ENCODE data around the gene HRH3.
A peak's percentile ranks its signal among the peaks of the same experiment; 100 is the strongest.

The HRH3 gene

GRCh38 chr20:62219992-62220665 lies at the start of gene HRH3:
HRH3 (minus strand) TSS chr20:62220278; CDS start chr20:62219970, 308 bp downstream.
- DNase-seq = peak; percentile 88
- peak within 1 kb of the TSS; percentile 25 for H3K4me3 Mint-ChIP-seq
- no peaks in the 10 kb centered on the region for H3K36me3 Mint-ChIP-seq (ENCODE audit: low read depth)
- peaks cover 89% of the 10 kb centered on the region for H3K27me3 Mint-ChIP-seq (ENCODE audit: low read depth, poor library complexity)
- no peaks in the 10 kb centered on the region for H3K9me3 Mint-ChIP-seq
- TF ChIP-seq CTCF (IDR thresholded peaks at IDR 0.05) = no peak
- H3K4me1 Mint-ChIP-seq = peaks cover 4% of the 10 kb centered on the region
- no peak within 1 kb of the TSS for H3K27ac Mint-ChIP-seq

- Mint-ChIP-seq H3K4me1 (peaks cover 20% of the 10 kb centered on the region), H3K9me3 (peaks cover 12% of the 10 kb centered on the region), H3K4me3 (no peak overlapping the region), H3K36me3 (ENCODE audit: low read depth) (peaks cover 53% of the 10 kb centered on the region), H3K27ac (no peak overlapping the region), H3K27me3 (ENCODE audit: low read depth, poor library complexity) (peaks cover 6% of the 10 kb centered on the region)
- TF ChIP-seq CTCF (IDR thresholded peaks at IDR 0.05) = no peak
- no peak for DNase-seq
Observed at GRCh38 chr20:62269871-62270270, 49.8 kb upstream of the HRH3 start.

GRCh38 chr20:62269378-62269777 lies 49.3 kb upstream of the HRH3 start:
- H3K27ac Mint-ChIP-seq = peak overlapping the region; percentile 38
- H3K4me3 Mint-ChIP-seq = no peak overlapping the region

GRCh38 chr20:62268228-62268900 lies 48.3 kb upstream of the HRH3 start:
- peaks cover 57% of the 10 kb centered on the region for H3K36me3 Mint-ChIP-seq (ENCODE audit: low read depth)
- no peak overlapping the region for H3K4me3 Mint-ChIP-seq
- peaks cover 17% of the 10 kb centered on the region for H3K9me3 Mint-ChIP-seq
- TF ChIP-seq CTCF (IDR thresholded peaks at IDR 0.05) = no peak
- H3K27ac Mint-ChIP-seq = no peak overlapping the region
- H3K27me3 Mint-ChIP-seq (ENCODE audit: low read depth, poor library complexity) = no peaks in the 10 kb centered on the region
- peaks cover 11% of the 10 kb centered on the region for H3K4me1 Mint-ChIP-seq
- no peak for DNase-seq

More at GRCh38 chr20:62269378-62269777, 49.3 kb upstream of the HRH3 start:
- no peak for TF ChIP-seq CTCF (IDR thresholded peaks at IDR 0.05)
- no peak for DNase-seq
- Mint-ChIP-seq H3K36me3 (ENCODE audit: low read depth) (peaks cover 54% of the 10 kb centered on the region), H3K9me3 (peaks cover 17% of the 10 kb centered on the region), H3K4me1 (peaks cover 15% of the 10 kb centered on the region), H3K27me3 (ENCODE audit: low read depth, poor library complexity) (peaks cover 6% of the 10 kb centered on the region)

- peaks cover 57% of the 10 kb centered on the region for H3K36me3 Mint-ChIP-seq (ENCODE audit: low read depth)
- H3K9me3 Mint-ChIP-seq = peaks cover 17% of the 10 kb centered on the region
- H3K27ac Mint-ChIP-seq = no peak overlapping the region
- H3K4me3 Mint-ChIP-seq = no peak overlapping the region
- H3K4me1 Mint-ChIP-seq = peaks cover 11% of the 10 kb centered on the region
- TF ChIP-seq CTCF (IDR thresholded peaks at IDR 0.05) = no peak
- DNase-seq = no peak
- H3K27me3 Mint-ChIP-seq (ENCODE audit: low read depth, poor library complexity) = no peaks in the 10 kb centered on the region
Observed at GRCh38 chr20:62267543-62267942, 47.5 kb upstream of the HRH3 start.
